GM12878 (cell line): ENCODE measurements around the gene NNMT. TPM values are rescaled to one million over a fixed set of nuclear protein-coding genes. Genes with fewer than 3 reads are reported as not detected.

Experiments used
- ATAC-seq: fragments of 200-7000 bp; cut with Tn5 transposase; 3 replicates; pipeline ENCODE4 v1.9.1; 2020; ENCODE audit warnings: mild to moderate bottlenecking, moderate library complexity
- BruUV-seq: library from RNA; stranded (reverse); fragments of 400-500 nt; replicated peaks from 2 replicates; lab custom pipeline; 2021; lab: Mats Ljungman, UMichigan
- CTCF ChIA-PET: fragments of 300-600 bp; sonication (Branson Sonifier 250); formaldehyde crosslinking; extraction: SDS; loops from one replicate; lab custom pipeline; 2021; ENCODE audit warnings: inconsistent platforms; lab: Yijun Ruan, JAX
- POLR2A ChIA-PET: fragments of 350-600 bp; formaldehyde crosslinking; extraction: SDS; loops from one replicate; lab custom pipeline; 2021; ENCODE audit warnings: inconsistent platforms; lab: Charles Lee
- RAD21 ChIA-PET: fragments of 300-600 bp; sonication (Branson Sonifier 250); formaldehyde crosslinking; loops from one replicate; lab custom pipeline; 2023; ENCODE audit warnings: antibody characterized with exemption; ENCODE audit not compliant: unreplicated experiment; lab: Charles Lee
- SMC1A ChIA-PET: fragments of 300-600 bp; sonication (Branson Sonifier 250); formaldehyde crosslinking; loops from one replicate; lab custom pipeline; 2023; ENCODE audit not compliant: unreplicated experiment, uncharacterized antibody; lab: Charles Lee
- DNase-seq: peaks from one replicate; pipeline ENCODE4 v3.0.0-alpha.2; 2011; ENCODE audit warnings: low read depth, low spot score
- FAIRE-seq: peaks from 3 replicates; lab custom pipeline; 2011; peaks lifted over from hg19 to GRCh38; lab: Jason Lieb, UNC
- H2AFZ ChIP-seq: 2 replicates; pipeline ENCODE4 v1.6.0; 2011; ENCODE audit warnings: low read depth, low read length, control low read depth; ENCODE audit not compliant: control insufficient read depth
- H3K27ac ChIP-seq: 2 replicates; pipeline ENCODE4 v1.5.1; 2011; ENCODE audit warnings: control low read depth; ENCODE audit not compliant: control insufficient read depth, insufficient read depth
- H3K27me3 ChIP-seq, 2 experiments: replicated peaks in 1 of 2; 2 replicates each; pipeline versions ENCODE4 v1.6.0 to v1.6.1; 2011; ENCODE audit warnings: low read length in 1 of 2; ENCODE audit not compliant: control insufficient read depth in 2 of 2, insufficient read depth in 2 of 2
- H3K36me3 ChIP-seq, 2 experiments: 2 replicates each; pipeline ENCODE4 v1.5.1; 2011; ENCODE audit warnings: low read length in 1 of 2; ENCODE audit not compliant: control insufficient read depth in 2 of 2, insufficient read depth in 2 of 2
- H3K4me1 ChIP-seq: 2 replicates; pipeline ENCODE4 v1.6.1; 2011; ENCODE audit warnings: mild to moderate bottlenecking, low read length, moderate library complexity, mixed read lengths; ENCODE audit not compliant: control insufficient read depth, insufficient read depth
- H3K4me2 ChIP-seq: 2 replicates; pipeline ENCODE4 v1.6.0; 2011; ENCODE audit warnings: control low read depth; ENCODE audit not compliant: control insufficient read depth, insufficient read depth
- H3K4me3 ChIP-seq: fragments of 200-600 bp; sonication (generic); 2 replicates; pipeline ENCODE4 v1.5.1; 2016
- H3K79me2 ChIP-seq: 2 replicates; pipeline ENCODE4 v1.6.0; 2011; ENCODE audit warnings: low read length; ENCODE audit not compliant: control insufficient read depth, insufficient read depth
- H3K9ac ChIP-seq: 2 replicates; pipeline ENCODE4 v1.8.0; 2011; ENCODE audit warnings: low read length, control low read depth, mixed read lengths; ENCODE audit not compliant: control insufficient read depth, insufficient read depth
- H3K9me3 ChIP-seq: replicated peaks from 3 replicates; pipeline ENCODE4 v1.5.1; 2011; ENCODE audit warnings: mild to moderate bottlenecking, low read length; ENCODE audit not compliant: control insufficient read depth, insufficient read depth
- H4K20me1 ChIP-seq: 2 replicates; pipeline ENCODE4 v1.6.0; 2011; ENCODE audit not compliant: control insufficient read depth, insufficient read depth
- ATF3 ChIP-seq: IDR thresholded peaks from 2 replicates; pipeline ENCODE4 v1.6.1; 2011; ENCODE audit warnings: low read depth, mild to moderate bottlenecking, low read length, moderate library complexity, borderline replicate concordance; ENCODE audit errors: extremely low read depth
- CUX1 ChIP-seq: IDR thresholded peaks from 2 replicates; pipeline ENCODE4 v1.6.1; 2012; ENCODE audit warnings: improper control_type of control experiment, low read depth, low read length; ENCODE audit not compliant: insufficient replicate concordance
- SUPT20H ChIP-seq: IDR thresholded peaks from 2 replicates; pipeline ENCODE4 v1.6.1; 2011; ENCODE audit warnings: low read depth, mild to moderate bottlenecking, low read length, moderate library complexity, borderline replicate concordance; ENCODE audit not compliant: control insufficient read depth
- WGBS: methylation state at CpG from one replicate; pipeline ENCODE4 v1.1.6; 2016; ENCODE audit warnings: low lambda C conversion rate; ENCODE audit not compliant: insufficient replicate concordance, insufficient coverage; ENCODE audit errors: missing lambda C conversion rate; 5-methylcytosine and 5-hydroxymethylcytosine counted together
- in situ Hi-C: fragments of 300-500 bp; cut with MboI; formaldehyde crosslinking; loops from 9 replicates; pipeline ENCODE4 v1.14.3; 2018; ENCODE audit warnings: mixed read lengths
- intact Hi-C: fragments of 100-400 bp; cut with micrococcal nuclease; formaldehyde crosslinking; loops from one replicate; pipeline ENCODE4 v1.14.2; 2022; ENCODE audit not compliant: unreplicated experiment
- polyA plus RNA-seq, 11 experiments: library from polyadenylated mRNA; depleted of rRNA in 4 of 11; unstranded in 6 of 11; stranded (reverse) in 5 of 11; fragments of >200 nt; fragmentation: Nextera tagmentation in 4 of 11; fragmentation: Illumina TruSeq in 1 of 11; extraction: Ambion mirVana in 4 of 11; extraction: Trizol in 1 of 11; gene quantifications; 1 replicate in 1 of 11; 2 replicates in 10 of 11; pipeline versions ENCODE4 v1.2.1 to v1.2.3, GENCODE V29; 2011 to 2016; ENCODE audit warnings: inconsistent platforms in 2 of 11, missing spikeins in 2 of 11, low read depth in 1 of 11
- total RNA-seq, 4 experiments: library from RNA; depleted of rRNA in 3 of 4; stranded (reverse); fragments of >200 nt in 3 of 4; fragmentation: Illumina TruSeq in 1 of 4; extraction: Trizol in 1 of 4; gene quantifications; 2 replicates each; pipeline versions ENCODE4 v1.2.1 to v1.2.3, GENCODE V29; 2013 to 2021

Gene NNMT
- total and polyA plus RNA-seq, 10 of the 15 experiments (the other 5 are each of a cell fraction or from before 2014, with no cell fraction given) = 0.46 TPM; not detected in 9

DNA sequence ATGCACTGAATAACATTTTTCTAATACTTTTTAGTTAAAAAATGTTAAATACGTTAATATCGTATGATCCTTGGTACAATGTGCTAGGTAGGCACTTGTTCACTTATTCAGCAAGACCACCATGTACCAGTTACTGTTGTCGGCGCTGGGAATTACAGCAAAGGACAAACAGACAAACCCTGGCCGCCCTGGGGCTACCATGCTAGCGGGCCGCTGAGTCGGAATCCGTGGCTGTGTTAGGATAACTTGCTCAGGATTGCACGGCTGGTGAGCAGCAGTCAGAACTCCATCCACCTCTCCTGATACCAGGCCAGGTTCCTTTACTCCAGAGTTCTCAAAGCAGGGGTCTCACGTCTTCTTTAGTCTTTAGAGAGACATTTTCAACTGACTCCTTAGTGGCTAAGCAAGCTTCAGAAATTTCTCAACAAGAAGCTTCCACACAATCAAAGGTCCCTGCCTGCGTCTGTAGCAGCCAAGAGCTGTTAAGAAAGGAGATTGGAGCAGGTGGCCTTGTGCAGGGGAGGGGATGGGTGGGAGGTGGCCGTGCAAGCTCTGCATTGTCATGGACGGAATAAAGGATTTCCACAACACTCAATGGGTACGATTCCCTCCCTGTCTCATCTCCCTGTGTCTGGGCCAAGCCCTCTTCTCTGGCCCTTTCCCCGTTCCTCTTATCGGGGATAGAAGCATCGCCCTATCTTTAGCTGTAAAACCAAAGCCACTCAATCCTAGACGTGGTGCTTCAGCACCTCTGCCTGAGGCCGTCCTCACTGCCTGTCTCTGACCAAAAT lies 39.8 kb upstream of the NNMT start:
- in situ Hi-C loops = no loop called here

More for the DNA sequence above, 39.8 kb upstream of the NNMT start:
- SMC1A ChIA-PET = no interaction called here
- Histone ChIP-seq H3K27me3 (peaks cover 0 to 4% of the 10 kb centered on the region in 2 experiments; a peak in 3 of 4 replicates), H4K20me1 (no peaks in the 10 kb centered on the region; the same call in 1 of the 2 replicates), H3K4me3 (no peak overlapping the region), H3K4me2 (no peak overlapping the region), H3K4me1 (no peaks in the 10 kb centered on the region), H3K9ac (no peak overlapping the region), H3K9me3 (no peaks in the 10 kb centered on the region), H2AFZ (no peak overlapping the region), H3K36me3 (no peaks in the 10 kb centered on the region), H3K27ac (no peak overlapping the region), H3K79me2 (no peaks in the 10 kb centered on the region)
- CTCF ChIA-PET = interaction anchor here (8.8 kb wide), 1 partner anchor 360 kb away, joined by 120 read pairs; no protein-coding TSS in a partner anchor
- BruUV-seq = no TSS peak
- WGBS = 50% methylated on average over 19 of the region's 20 CpGs
- DNase-seq (no peak), FAIRE-seq (no peak), ATAC-seq (no peak)
- intact Hi-C loops = no loop called here
- POLR2A ChIA-PET = no interaction called here
- TF ChIP-seq CUX1 = no peak
- no peak for TF ChIP-seq ATF3
- no peak for TF ChIP-seq SUPT20H
- RAD21 ChIA-PET = no interaction called here
